Measurements from ENCODE around the gene QPCTL. TPM values are rescaled to one million over a fixed set of nuclear protein-coding genes. Genes with fewer than 3 reads are reported as not detected.

Gene QPCTL
- total RNA-seq, 3 donors from 2014 or later (not counting 1 experiment from before 2014, with no cell fraction given), result 8.7 to 11.5 (median 10.0) TPM

GRCh38 chr19:45645068-45645630 is 47.3 kb upstream of the QPCTL start:
- no peaks in the 10 kb centered on the region for H3K36me3 Mint-ChIP-seq
- peak overlapping the region; percentile 80 to 96 for H3K27ac Mint-ChIP-seq
- H3K4me3 Mint-ChIP-seq, result peak overlapping the region; percentile 89
- no peaks in the 10 kb centered on the region for H3K27me3 Mint-ChIP-seq (ENCODE audit: low read depth in 2 of 2)
- peaks cover 0 to 4% of the 10 kb centered on the region in 2 donors for H3K9me3 Mint-ChIP-seq
- Histone ChIP-seq H3K36me3 (ENCODE audit: control insufficient read depth, insufficient read depth, low read length) (no peaks in the 10 kb centered on the region), H3K4me3 (ENCODE audit: low read length) (peak overlapping the region; percentile 29), H3K27me3 (ENCODE audit: control insufficient read depth, insufficient read depth, low read length) (no peaks in the 10 kb centered on the region), H3K4me1 (ENCODE audit: control insufficient read depth, insufficient read depth, low read length) (peaks cover 54% of the 10 kb centered on the region), H3K9me3 (ENCODE audit: control insufficient read depth, insufficient read depth, low read length) (no peaks in the 10 kb centered on the region), H3K27ac (ENCODE audit: low read length) (peak overlapping the region; percentile 11)
- H3K4me1 Mint-ChIP-seq, result peaks cover 39 to 57% of the 10 kb centered on the region in 2 donors
- intact Hi-C loops (cut with micrococcal nuclease), result loop anchor here (10.0 kb wide), 2 partner anchors 190 to 240 kb away; partner anchors contain the start of genes POLR1G and PPP1R13L
- ATAC-seq, result no peak
- no peak for DNase-seq
- TF ChIP-seq CTCF (IDR thresholded peaks at IDR 0.05), result no peak
- WGBS (ENCODE audit: insufficient coverage), result 15% methylated on average over 32 of the region's 35 CpGs

- no peak for TF ChIP-seq CTCF (IDR thresholded peaks at IDR 0.05)
- under 1% methylated on average over 20 of the region's 27 CpGs for WGBS (ENCODE audit: insufficient coverage)
- DNase-seq (peak; percentile 74 to 90), ATAC-seq (peak; percentile 45 to 58 (median 55))
- Histone ChIP-seq H3K36me3 (ENCODE audit: control insufficient read depth, insufficient read depth, low read length) (no peaks in the 10 kb centered on the region), H3K4me3 (ENCODE audit: low read length) (peak overlapping the region; percentile 29), H3K9me3 (ENCODE audit: control insufficient read depth, insufficient read depth, low read length) (no peaks in the 10 kb centered on the region), H3K27ac (ENCODE audit: low read length) (peak overlapping the region; percentile 9), H3K27me3 (ENCODE audit: control insufficient read depth, insufficient read depth, low read length) (no peaks in the 10 kb centered on the region), H3K4me1 (ENCODE audit: control insufficient read depth, insufficient read depth, low read length) (peaks cover 47% of the 10 kb centered on the region)
- peaks cover 33 to 51% of the 10 kb centered on the region in 2 donors for H3K4me1 Mint-ChIP-seq
- no peaks in the 10 kb centered on the region for H3K27me3 Mint-ChIP-seq (ENCODE audit: low read depth in 2 of 2)
- peak overlapping the region; percentile 80 to 96 for H3K27ac Mint-ChIP-seq
- H3K36me3 Mint-ChIP-seq, result no peaks in the 10 kb centered on the region
- intact Hi-C loops (cut with micrococcal nuclease), result loop anchor here (10.0 kb wide), 2 partner anchors 191 to 241 kb away; partner anchors contain the start of genes POLR1G and PPP1R13L
- peak overlapping the region; percentile 89 for H3K4me3 Mint-ChIP-seq
- peaks cover 0 to 4% of the 10 kb centered on the region in 2 donors for H3K9me3 Mint-ChIP-seq
Measured at GRCh38 chr19:45645631-45646344, 46.7 kb upstream of the QPCTL start.

GRCh38 chr19:45646345-45646698 is 46.1 kb upstream of the QPCTL start:
- peak overlapping the region; percentile 9 for H3K27ac ChIP-seq (ENCODE audit: low read length)
- no peaks in the 10 kb centered on the region for H3K36me3 ChIP-seq (ENCODE audit: control insufficient read depth, insufficient read depth, low read length)
- no peaks in the 10 kb centered on the region for H3K27me3 Mint-ChIP-seq (ENCODE audit: low read depth in 2 of 2)
- no peak for DNase-seq
- intact Hi-C loops (cut with micrococcal nuclease), result loop anchor here (10.0 kb wide), 2 partner anchors 192 to 242 kb away; partner anchors contain the start of genes POLR1G and PPP1R13L
- no peak for TF ChIP-seq CTCF (IDR thresholded peaks at IDR 0.05)
- no peaks in the 10 kb centered on the region for H3K27me3 ChIP-seq (ENCODE audit: control insufficient read depth, insufficient read depth, low read length)
- no peak for ATAC-seq
- H3K4me3 ChIP-seq (ENCODE audit: low read length), result peak overlapping the region; percentile 29
- peaks cover 28 to 45% of the 10 kb centered on the region in 2 donors for H3K4me1 Mint-ChIP-seq
- H3K4me3 Mint-ChIP-seq, result peak overlapping the region; percentile 89
- no peaks in the 10 kb centered on the region for H3K9me3 ChIP-seq (ENCODE audit: control insufficient read depth, insufficient read depth, low read length)
- H3K4me1 ChIP-seq (ENCODE audit: control insufficient read depth, insufficient read depth, low read length), result peaks cover 42% of the 10 kb centered on the region
- 7% methylated on average over 9 of the region's 9 CpGs for WGBS (ENCODE audit: insufficient coverage)
- peak overlapping the region; percentile 80 to 96 for H3K27ac Mint-ChIP-seq
- peaks cover 0 to 2% of the 10 kb centered on the region in 2 donors for H3K9me3 Mint-ChIP-seq
- H3K36me3 Mint-ChIP-seq, result no peaks in the 10 kb centered on the region

Data from natural killer cell (primary cell).